Effector CD4-positive, alpha-beta T cell (primary cell): Measurements from ENCODE around the gene CNN1.
A peak's percentile ranks its signal among the peaks of the same experiment; 100 is the strongest.
"Not testable (repeated sequence)": the region's sequence is repeated elsewhere in the genome, so short reads cannot be mapped to it uniquely, and the experiment has no call there.

Experiments used
- DNase-seq: peaks from one replicate; pipeline ENCODE4 v3.0.0-alpha.2; 2020

Gene CNN1

GRCh38 chr19:11534948-11535347 lies 3.7 kb upstream of the CNN1 start:
- no peak for DNase-seq

GRCh38 chr19:11535792-11536595 lies 2.7 kb upstream of the CNN1 start:
- DNase-seq = peak; percentile 72

GRCh38 chr19:11539495-11540365 lies 1.1 kb downstream of the CNN1 start:
- no peak for DNase-seq

GRCh38 chr19:11540645-11541044 lies 2.0 kb downstream of the CNN1 start:
- no peak for DNase-seq

GRCh38 chr19:11541238-11541637 lies 2.6 kb downstream of the CNN1 start:
- DNase-seq = no peak

- DNase-seq = no peak
Observed at GRCh38 chr19:11547929-11548700, 9.5 kb downstream of the CNN1 start.

GRCh38 chr19:11549386-11549953 lies 10.8 kb downstream of the CNN1 start:
- no peak for DNase-seq

GRCh38 chr19:11550265-11550664 lies 11.6 kb downstream of the CNN1 start:
- DNase-seq = no peak

GRCh38 chr19:11551603-11552235 lies 13.1 kb downstream of the CNN1 start:
- no peak for DNase-seq

- DNase-seq = no peak
Observed at GRCh38 chr19:11552666-11553372, 14.2 kb downstream of the CNN1 start.

GRCh38 chr19:11554160-11554559 lies 15.5 kb downstream of the CNN1 start:
- DNase-seq = no peak

- no peak for DNase-seq
Observed at GRCh38 chr19:11555246-11555645, 16.6 kb downstream of the CNN1 start.

- no peak for DNase-seq
Observed at GRCh38 chr19:11556634-11557420, 18.2 kb downstream of the CNN1 start.

- peak; percentile 97 for DNase-seq
Observed at GRCh38 chr19:11558881-11559828, 20.5 kb downstream of the CNN1 start, which contains the start of gene ELOF1. TSS of gene ELOF1 (minus strand) at chr19:11559230. CDS start at chr19:11554347, 4,883 bp downstream.

GRCh38 chr19:11560404-11561051 lies 21.9 kb downstream of the CNN1 start:
- peak; percentile 46 for DNase-seq

GRCh38 chr19:11563532-11563931 lies 24.9 kb downstream of the CNN1 start:
- DNase-seq = no peak

- not testable (repeated sequence) for DNase-seq
Observed at GRCh38 chr19:11564082-11564807, 25.6 kb downstream of the CNN1 start.

GRCh38 chr19:11565649-11565980 lies 27.0 kb downstream of the CNN1 start:
- not testable (repeated sequence) for DNase-seq
